ENCODE data around the gene TENM4. TPM values are rescaled to one million over a fixed set of nuclear protein-coding genes. Genes with fewer than 3 reads are reported as not detected.

The TENM4 gene
- total RNA-seq, 1 donor from 2014 or later = 5.1 TPM

- Histone ChIP-seq H3F3A (ENCODE audit: low read depth) (no peaks in the 10 kb centered on the region), H3K4me3 (no peak overlapping the region), H3K27me3 (no peaks in the 10 kb centered on the region), H2AFZ (replicated peaks) (no peak overlapping the region), H4K20me1 (ENCODE audit: low read depth) (no peaks in the 10 kb centered on the region), H3K9ac (no peak overlapping the region), H3K36me3 (no peaks in the 10 kb centered on the region), H3K79me2 (ENCODE audit: low read depth) (no peaks in the 10 kb centered on the region), H3K9me3 (ENCODE audit: low read depth) (peaks cover 13% of the 10 kb centered on the region), H3K4me2 (no peak overlapping the region), H3K4me1 (no peaks in the 10 kb centered on the region), H3K27ac (no peak overlapping the region)
- Mint-ChIP-seq H3K27ac (no peak overlapping the region), H3K27me3 (ENCODE audit: insufficient read depth, low read depth) (peaks cover 2% of the 10 kb centered on the region), H3K36me3 (no peaks in the 10 kb centered on the region), H3K4me3 (no peak overlapping the region), H3K4me1 (no peaks in the 10 kb centered on the region), H3K9me3 (peaks cover 40% of the 10 kb centered on the region)
- no peak for TF ChIP-seq CTCF (IDR thresholded peaks at IDR 0.05)
- TF ChIP-seq EZH2phosphoT487 (IDR thresholded peaks at IDR 0.05) = no peak
- no peak for TF ChIP-seq EZH2 (IDR thresholded peaks at IDR 0.05)
- DNase-seq (ENCODE audit: low spot score) = no peak
These were observed 810.7 kb downstream of the TENM4 start for GRCh38 chr11:78630155-78630554.

- Histone ChIP-seq H3K4me2 (no peak overlapping the region), H3K27me3 (no peaks in the 10 kb centered on the region), H3K9ac (no peak overlapping the region), H3K9me3 (ENCODE audit: low read depth) (peaks cover 3% of the 10 kb centered on the region), H3K79me2 (ENCODE audit: low read depth) (no peaks in the 10 kb centered on the region), H3K27ac (no peak overlapping the region), H2AFZ (replicated peaks) (no peak overlapping the region), H3K36me3 (no peaks in the 10 kb centered on the region), H4K20me1 (ENCODE audit: low read depth) (no peaks in the 10 kb centered on the region), H3F3A (ENCODE audit: low read depth) (no peaks in the 10 kb centered on the region), H3K4me3 (no peak overlapping the region), H3K4me1 (no peaks in the 10 kb centered on the region)
- TF ChIP-seq CTCF (IDR thresholded peaks at IDR 0.05) (no peak), EZH2phosphoT487 (IDR thresholded peaks at IDR 0.05) (no peak)
- Mint-ChIP-seq H3K36me3 (no peaks in the 10 kb centered on the region), H3K4me3 (no peak overlapping the region), H3K9me3 (peaks cover 28% of the 10 kb centered on the region), H3K4me1 (no peaks in the 10 kb centered on the region), H3K27ac (no peak overlapping the region), H3K27me3 (ENCODE audit: insufficient read depth, low read depth) (peaks cover 2% of the 10 kb centered on the region)
- DNase-seq (ENCODE audit: low spot score) = no peak
These were observed 818.2 kb downstream of the TENM4 start for GRCh38 chr11:78622666-78623065.

GRCh38 chr11:78620159-78620558 lies 820.7 kb downstream of the TENM4 start:
- Mint-ChIP-seq H3K36me3 (no peaks in the 10 kb centered on the region), H3K27me3 (ENCODE audit: insufficient read depth, low read depth) (peaks cover 2% of the 10 kb centered on the region), H3K27ac (no peak overlapping the region), H3K9me3 (peaks cover 25% of the 10 kb centered on the region), H3K4me3 (no peak overlapping the region), H3K4me1 (no peaks in the 10 kb centered on the region)
- Histone ChIP-seq H3K4me1 (no peaks in the 10 kb centered on the region), H3F3A (ENCODE audit: low read depth) (no peaks in the 10 kb centered on the region), H3K9ac (no peak overlapping the region), H3K79me2 (ENCODE audit: low read depth) (no peaks in the 10 kb centered on the region), H3K4me2 (no peak overlapping the region), H3K27me3 (no peaks in the 10 kb centered on the region), H3K9me3 (ENCODE audit: low read depth) (peaks cover 3% of the 10 kb centered on the region), H3K36me3 (no peaks in the 10 kb centered on the region), H2AFZ (replicated peaks) (no peak overlapping the region), H3K27ac (no peak overlapping the region), H3K4me3 (no peak overlapping the region), H4K20me1 (ENCODE audit: low read depth) (no peaks in the 10 kb centered on the region)
- DNase-seq (ENCODE audit: low spot score) = no peak
- TF ChIP-seq EZH2 (IDR thresholded peaks at IDR 0.05) (no peak), EZH2phosphoT487 (IDR thresholded peaks at IDR 0.05) (no peak), CTCF (IDR thresholded peaks at IDR 0.05) (no peak)

Measured in neural progenitor cell (in vitro differentiated cells).